IMR-90 (cell line): ENCODE measurements around the gene CFAP20. TPM values are rescaled to one million over a fixed set of nuclear protein-coding genes. Genes with fewer than 3 reads are reported as not detected.

Source experiments
- ATAC-seq: fragments of 200-7000 bp; cut with Tn5 transposase; 2 replicates; pipeline ENCODE4 v1.9.1; 2020; ENCODE audit warnings: low read depth, mild to moderate bottlenecking, moderate library complexity
- BruUV-seq: library from RNA; stranded (reverse); fragments of 400-500 nt; replicated peaks from 2 replicates; lab custom pipeline; 2021; lab: Mats Ljungman, UMichigan
- CTCF ChIA-PET: fragments of 300-600 bp; formaldehyde crosslinking; extraction: SDS; loops from one replicate; lab custom pipeline; 2021; ENCODE audit warnings: antibody characterized with exemption; lab: Yijun Ruan, JAX
- POLR2A ChIA-PET: fragments of 300-600 bp; sonication (Branson Sonifier 250); formaldehyde crosslinking; loops from one replicate; lab custom pipeline; 2022; ENCODE audit warnings: antibody characterized with exemption; ENCODE audit not compliant: unreplicated experiment; lab: Charles Lee
- DNase-seq: peaks from one replicate; pipeline ENCODE4 v3.0.0; 2013
- H2AFZ ChIP-seq: replicated peaks from 2 replicates; pipeline ENCODE3; 2013; ENCODE audit warnings: low read length, mild to moderate bottlenecking; ENCODE audit not compliant: poor library complexity
- H2AK5ac ChIP-seq: 2 replicates; pipeline ENCODE4 v1.6.1; 2013; ENCODE audit warnings: low read depth, low read length, inconsistent platforms
- H2AK9ac ChIP-seq: replicated peaks from 2 replicates; pipeline ENCODE3; 2013; ENCODE audit warnings: mild to moderate bottlenecking, low read depth, low read length, moderate library complexity; ENCODE audit not compliant: poor library complexity
- H2BK120ac ChIP-seq: 2 replicates; pipeline ENCODE4 v1.6.1; 2013; ENCODE audit warnings: low read depth, low read length, inconsistent platforms
- H2BK15ac ChIP-seq: 3 replicates; pipeline ENCODE4 v1.6.1; 2013; ENCODE audit warnings: low read depth, low read length, inconsistent platforms
- H2BK20ac ChIP-seq: 2 replicates; pipeline ENCODE4 v1.6.1; 2013; ENCODE audit warnings: low read depth, mild to moderate bottlenecking, inconsistent platforms, low read length, moderate library complexity
- H2BK5ac ChIP-seq: 2 replicates; pipeline ENCODE4 v1.6.1; 2013; ENCODE audit warnings: mild to moderate bottlenecking, low read depth, low read length, inconsistent platforms; ENCODE audit not compliant: poor library complexity, severe bottlenecking
- H3K14ac ChIP-seq: replicated peaks from 2 replicates; pipeline ENCODE4 v1.6.1; 2013; ENCODE audit warnings: low read depth, low read length, inconsistent platforms
- H3K18ac ChIP-seq: 2 replicates; pipeline ENCODE4 v1.6.1; 2013; ENCODE audit warnings: low read depth, low read length, control low read depth
- H3K23ac ChIP-seq: 2 replicates; pipeline ENCODE4 v1.6.1; 2013; ENCODE audit warnings: low read depth, low read length, inconsistent platforms
- H3K27ac ChIP-seq: 2 replicates; pipeline ENCODE4 v1.5.1; 2013; ENCODE audit warnings: mild to moderate bottlenecking, control low read depth, low read length; ENCODE audit not compliant: insufficient read depth
- H3K27me3 ChIP-seq: 2 replicates; pipeline ENCODE4 v1.6.1; 2013; ENCODE audit warnings: low read length; ENCODE audit not compliant: control insufficient read depth, insufficient read depth
- H3K36me3 ChIP-seq: 2 replicates; pipeline ENCODE4 v1.6.1; 2013; ENCODE audit warnings: low read length, mixed read lengths; ENCODE audit not compliant: control insufficient read depth, insufficient read depth
- H3K4ac ChIP-seq: 2 replicates; pipeline ENCODE4 v1.6.1; 2013; ENCODE audit warnings: low read depth, low read length, inconsistent platforms
- H3K4me1 ChIP-seq: 2 replicates; pipeline ENCODE4 v1.6.1; 2013; ENCODE audit warnings: low read length, mixed read lengths; ENCODE audit not compliant: control insufficient read depth, insufficient read depth
- H3K4me2 ChIP-seq: 2 replicates; pipeline ENCODE4 v1.6.1; 2013; ENCODE audit warnings: low read depth, mild to moderate bottlenecking, control low read depth, low read length, moderate library complexity
- H3K4me3 ChIP-seq: 2 replicates; pipeline ENCODE4 v1.5.1; 2013; ENCODE audit warnings: low read depth, mild to moderate bottlenecking, control low read depth, low read length, moderate library complexity; ENCODE audit not compliant: insufficient read depth
- H3K56ac ChIP-seq: 2 replicates; pipeline ENCODE4 v1.6.1; 2013; ENCODE audit warnings: low read length, inconsistent platforms; ENCODE audit not compliant: insufficient read depth; ENCODE audit errors: extremely low read depth
- H3K79me1 ChIP-seq, 2 experiments: 2 replicates each; pipeline ENCODE4 v1.6.1; 2013; ENCODE audit warnings: low read length in 2 of 2, inconsistent platforms in 1 of 2, low read depth in 1 of 2
- H3K9ac ChIP-seq: 2 replicates; pipeline ENCODE4 v1.6.1; 2013; ENCODE audit warnings: low read depth, low read length, control low read depth
- H3K9me1 ChIP-seq: 2 replicates; pipeline ENCODE4 v1.6.1; 2013; ENCODE audit warnings: low read length, inconsistent platforms; ENCODE audit not compliant: insufficient read depth
- H3K9me3 ChIP-seq: 2 replicates; pipeline ENCODE4 v1.6.1; 2013; ENCODE audit warnings: low read length; ENCODE audit not compliant: control insufficient read depth, insufficient read depth
- H4K20me1 ChIP-seq: 2 replicates; pipeline ENCODE4 v1.6.1; 2013; ENCODE audit warnings: low read length, inconsistent platforms; ENCODE audit not compliant: insufficient read depth
- H4K5ac ChIP-seq: 2 replicates; pipeline ENCODE4 v1.6.1; 2013; ENCODE audit warnings: mild to moderate bottlenecking, low read depth, low read length, control low read depth
- H4K8ac ChIP-seq, 2 experiments: 2 replicates each; pipeline ENCODE4 v1.6.1; 2013; ENCODE audit warnings: low read depth in 2 of 2, low read length in 2 of 2, control low read depth in 1 of 2, inconsistent platforms in 1 of 2
- H4K91ac ChIP-seq: 2 replicates; pipeline ENCODE4 v1.6.1; 2013; ENCODE audit warnings: low read depth, low read length, inconsistent platforms; ENCODE audit not compliant: insufficient read depth
- BHLHE40 ChIP-seq: fragments of 150-350 bp; IDR thresholded peaks from 2 replicates; pipeline ENCODE4 v1.6.1; 2016; ENCODE audit warnings: mild to moderate bottlenecking, low read depth, low read length
- CEBPB ChIP-seq: IDR thresholded peaks from 2 replicates; pipeline ENCODE4 v1.6.1; 2012; ENCODE audit warnings: low read depth, low read length, improper control_type of control experiment
- CHD1 ChIP-seq: IDR thresholded peaks from 2 replicates; pipeline ENCODE4 v1.6.1; 2012; ENCODE audit warnings: low read depth, low read length, improper control_type of control experiment
- FOS ChIP-seq: fragments of 150-350 bp; IDR thresholded peaks from 2 replicates; pipeline ENCODE4 v1.6.1; 2016; ENCODE audit warnings: low read depth, low read length
- MAFK ChIP-seq: IDR thresholded peaks from 2 replicates; pipeline ENCODE4 v1.6.1; 2012; ENCODE audit warnings: low read depth, low read length, improper control_type of control experiment
- MAZ ChIP-seq: IDR thresholded peaks from 2 replicates; pipeline ENCODE4 v1.6.1; 2012; ENCODE audit warnings: low read depth, mild to moderate bottlenecking, low read length, improper control_type of control experiment, moderate library complexity, borderline replicate concordance
- MXI1 ChIP-seq: IDR thresholded peaks from 2 replicates; pipeline ENCODE4 v1.6.1; 2012; ENCODE audit warnings: low read depth, mild to moderate bottlenecking, low read length, moderate library complexity, borderline replicate concordance
- NFE2L2 ChIP-seq: fragments of 150-350 bp; IDR thresholded peaks from 2 replicates; pipeline ENCODE4 v1.6.1; 2016; ENCODE audit warnings: low read depth, mild to moderate bottlenecking, low read length
- POLR2A ChIP-seq: IDR thresholded peaks from 2 replicates; pipeline ENCODE4 v1.6.1; 2012; ENCODE audit warnings: mild to moderate bottlenecking, low read depth, low read length
- RAD21 ChIP-seq: IDR thresholded peaks from 2 replicates; pipeline ENCODE4 v1.6.1; 2012; ENCODE audit warnings: low read length, improper control_type of control experiment
- RCOR1 ChIP-seq: IDR thresholded peaks from 2 replicates; pipeline ENCODE4 v1.6.1; 2012; ENCODE audit warnings: mild to moderate bottlenecking, low read length, improper control_type of control experiment; ENCODE audit not compliant: insufficient replicate concordance
- RFX5 ChIP-seq: IDR thresholded peaks from 2 replicates; pipeline ENCODE4 v1.8.0; 2012; ENCODE audit warnings: low read depth, mild to moderate bottlenecking, low read length, moderate library complexity
- SMC3 ChIP-seq: fragments of 150-350 bp; IDR thresholded peaks from 2 replicates; pipeline ENCODE4 v1.6.1; 2016; ENCODE audit warnings: low read depth, mild to moderate bottlenecking, antibody characterized with exemption, low read length, moderate library complexity
- dilution Hi-C: fragments of 300-500 bp; cut with HindIII; formaldehyde crosslinking; loops from one replicate; pipeline ENCODE4 v1.14.3; 2018; ENCODE audit warnings: low sequenced_read_pairs; ENCODE audit not compliant: unreplicated experiment
- in situ Hi-C: fragments of 300-500 bp; cut with MboI; formaldehyde crosslinking; loops from 3 replicates; pipeline ENCODE4 v1.14.3; 2019; ENCODE audit warnings: low sequenced_read_pairs, inconsistent platforms, mixed read lengths
- intact Hi-C: fragments of 100-400 bp; cut with micrococcal nuclease; formaldehyde crosslinking; loops from 2 replicates; pipeline ENCODE4 v1.10.0; 2022
- polyA plus RNA-seq, 3 experiments: library from polyadenylated mRNA; depleted of rRNA; stranded (reverse); fragments of >200 nt; gene quantifications; 2 replicates each; pipeline ENCODE4 v1.2.3, GENCODE V29; 2012; ENCODE audit warnings: low replicate concordance in 1 of 3
- total RNA-seq: library from RNA; depleted of rRNA; stranded (reverse); fragments of >200 nt; gene quantifications from 2 replicates; pipeline ENCODE4 v1.2.3, GENCODE V29; 2012
- TF ChIP-seq, protein P1 (sequence below): fragments of 150-350 bp; IDR thresholded peaks from 2 replicates; pipeline ENCODE4 v1.6.1; 2017; ENCODE audit warnings: mild to moderate bottlenecking, antibody characterized with exemption, low read length, low read depth
- TF ChIP-seq, protein P2 (sequence below): conservative IDR thresholded peaks from 2 replicates; pipeline ENCODE4 v1.5.1; 2012; ENCODE audit warnings: mild to moderate bottlenecking, low read depth, low read length, improper control_type of control experiment
- TF ChIP-seq, protein P3 (sequence below): fragments of 150-350 bp; IDR thresholded peaks from 2 replicates; pipeline ENCODE4 v1.6.1; 2016; ENCODE audit warnings: low read depth, mild to moderate bottlenecking, low read length, moderate library complexity, borderline replicate concordance

Gene CFAP20
- total and polyA plus RNA-seq, 2 of the 4 experiments (the other 2 are of a cell fraction), result 39.1 to 54.0 TPM

DNA sequence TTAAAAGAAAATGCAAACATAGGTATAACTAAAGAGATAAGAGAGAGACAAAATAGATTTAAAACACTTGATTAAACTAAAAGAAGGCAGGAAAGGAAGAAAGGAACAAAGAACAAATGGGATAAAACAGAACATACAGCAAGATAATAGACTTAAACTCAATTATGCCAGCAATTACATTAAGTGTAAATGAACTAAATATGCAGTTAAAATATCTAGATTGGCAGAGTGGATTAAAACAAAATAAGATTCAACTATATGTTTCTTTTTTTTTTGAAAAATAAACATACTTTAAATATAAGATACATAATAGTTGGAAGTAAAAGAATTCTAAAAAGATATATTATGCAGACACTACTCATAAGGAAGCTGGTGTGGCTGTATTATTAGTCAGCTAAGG, 9.7 kb upstream of the CFAP20 start:
- no peak overlapping the region for H3K14ac ChIP-seq
- no peak overlapping the region for H2AK9ac ChIP-seq
- intact Hi-C loops, result no loop called here
- no peak overlapping the region for H3K18ac ChIP-seq
- ATAC-seq (no peak), DNase-seq (no peak)
- H3K4me1 ChIP-seq, result no peaks in the 10 kb centered on the region
- no peaks in the 10 kb centered on the region for H3K36me3 ChIP-seq
- no peak overlapping the region for H3K23ac ChIP-seq
- H3K56ac ChIP-seq, result no peak overlapping the region
- peaks cover 6% of the 10 kb centered on the region for H3K9me3 ChIP-seq
- in situ Hi-C loops, result no loop called here
- H4K91ac ChIP-seq, result no peak overlapping the region
- no peak overlapping the region for H2AFZ ChIP-seq
- dilution Hi-C loops, result no loop called here
- no peak overlapping the region for H4K8ac ChIP-seq
- H2BK20ac ChIP-seq, result no peak overlapping the region
- H4K20me1 ChIP-seq, result no peaks in the 10 kb centered on the region
- BruUV-seq, result no TSS peak
- no peaks in the 10 kb centered on the region for H3K9me1 ChIP-seq
- no peak overlapping the region for H2BK15ac ChIP-seq
- H3K4me2 ChIP-seq, result no peak overlapping the region
- H2AK5ac ChIP-seq, result no peak overlapping the region
- no peak overlapping the region for H4K5ac ChIP-seq
- ChIA-PET POLR2A (no interaction called here), CTCF (no interaction called here)
- H3K79me1 ChIP-seq, result no peaks in the 10 kb centered on the region
- H3K4me3 ChIP-seq, result no peak overlapping the region
- H2BK120ac ChIP-seq, result no peak overlapping the region
- TF ChIP-seq RCOR1 (no peak), FOS (no peak), MAFK (no peak), RAD21 (no peak), MAZ (no peak), BHLHE40 (no peak), CHD1 (no peak), NFE2L2 (no peak), POLR2A (no peak), SMC3 (no peak), RFX5 (no peak), MXI1 (no peak), CEBPB (no peak)
- TF ChIP-seq, protein P1, sequence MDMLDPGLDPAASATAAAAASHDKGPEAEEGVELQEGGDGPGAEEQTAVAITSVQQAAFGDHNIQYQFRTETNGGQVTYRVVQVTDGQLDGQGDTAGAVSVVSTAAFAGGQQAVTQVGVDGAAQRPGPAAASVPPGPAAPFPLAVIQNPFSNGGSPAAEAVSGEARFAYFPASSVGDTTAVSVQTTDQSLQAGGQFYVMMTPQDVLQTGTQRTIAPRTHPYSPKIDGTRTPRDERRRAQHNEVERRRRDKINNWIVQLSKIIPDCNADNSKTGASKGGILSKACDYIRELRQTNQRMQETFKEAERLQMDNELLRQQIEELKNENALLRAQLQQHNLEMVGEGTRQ, result no peak
- TF ChIP-seq, protein P2, sequence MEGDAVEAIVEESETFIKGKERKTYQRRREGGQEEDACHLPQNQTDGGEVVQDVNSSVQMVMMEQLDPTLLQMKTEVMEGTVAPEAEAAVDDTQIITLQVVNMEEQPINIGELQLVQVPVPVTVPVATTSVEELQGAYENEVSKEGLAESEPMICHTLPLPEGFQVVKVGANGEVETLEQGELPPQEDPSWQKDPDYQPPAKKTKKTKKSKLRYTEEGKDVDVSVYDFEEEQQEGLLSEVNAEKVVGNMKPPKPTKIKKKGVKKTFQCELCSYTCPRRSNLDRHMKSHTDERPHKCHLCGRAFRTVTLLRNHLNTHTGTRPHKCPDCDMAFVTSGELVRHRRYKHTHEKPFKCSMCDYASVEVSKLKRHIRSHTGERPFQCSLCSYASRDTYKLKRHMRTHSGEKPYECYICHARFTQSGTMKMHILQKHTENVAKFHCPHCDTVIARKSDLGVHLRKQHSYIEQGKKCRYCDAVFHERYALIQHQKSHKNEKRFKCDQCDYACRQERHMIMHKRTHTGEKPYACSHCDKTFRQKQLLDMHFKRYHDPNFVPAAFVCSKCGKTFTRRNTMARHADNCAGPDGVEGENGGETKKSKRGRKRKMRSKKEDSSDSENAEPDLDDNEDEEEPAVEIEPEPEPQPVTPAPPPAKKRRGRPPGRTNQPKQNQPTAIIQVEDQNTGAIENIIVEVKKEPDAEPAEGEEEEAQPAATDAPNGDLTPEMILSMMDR, result no peak
- TF ChIP-seq, protein P3, sequence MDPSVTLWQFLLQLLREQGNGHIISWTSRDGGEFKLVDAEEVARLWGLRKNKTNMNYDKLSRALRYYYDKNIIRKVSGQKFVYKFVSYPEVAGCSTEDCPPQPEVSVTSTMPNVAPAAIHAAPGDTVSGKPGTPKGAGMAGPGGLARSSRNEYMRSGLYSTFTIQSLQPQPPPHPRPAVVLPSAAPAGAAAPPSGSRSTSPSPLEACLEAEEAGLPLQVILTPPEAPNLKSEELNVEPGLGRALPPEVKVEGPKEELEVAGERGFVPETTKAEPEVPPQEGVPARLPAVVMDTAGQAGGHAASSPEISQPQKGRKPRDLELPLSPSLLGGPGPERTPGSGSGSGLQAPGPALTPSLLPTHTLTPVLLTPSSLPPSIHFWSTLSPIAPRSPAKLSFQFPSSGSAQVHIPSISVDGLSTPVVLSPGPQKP, result no peak
- H3K4ac ChIP-seq, result no peak overlapping the region
- no peak overlapping the region for H3K9ac ChIP-seq
- no peak overlapping the region for H3K27ac ChIP-seq
- no peak overlapping the region for H2BK5ac ChIP-seq
- H3K27me3 ChIP-seq, result no peaks in the 10 kb centered on the region
